NCI-H526 treated with DMSO at 0.1 percent for 48 hours (cell line): Measurements from ENCODE around the gene PNPLA1.

ENCODE experiments used
- DNase-seq: peaks from one replicate; lab custom pipeline; 2025; lab: John Stamatoyannopoulos, UW

Gene PNPLA1

DNA sequence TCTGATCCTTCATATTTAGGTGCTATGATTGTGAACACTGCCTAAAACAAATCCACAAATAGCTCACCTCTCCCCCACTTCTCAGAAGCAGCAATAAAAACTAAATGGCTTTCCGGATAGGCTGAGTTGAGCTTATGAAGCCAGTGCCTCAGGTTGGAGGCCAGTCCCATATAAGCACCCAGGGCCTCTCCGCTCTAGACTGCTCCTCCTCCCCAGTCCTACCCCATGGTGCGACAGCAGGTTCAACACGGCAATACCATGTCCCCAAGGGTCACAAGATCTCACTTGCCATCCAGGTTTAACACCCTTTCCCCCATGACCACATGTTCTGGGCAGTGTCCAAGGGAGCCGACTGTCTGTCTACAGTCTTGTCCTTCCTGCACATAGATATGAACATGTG, 46.1 kb downstream of the PNPLA1 start:
- no peak for DNase-seq

DNA sequence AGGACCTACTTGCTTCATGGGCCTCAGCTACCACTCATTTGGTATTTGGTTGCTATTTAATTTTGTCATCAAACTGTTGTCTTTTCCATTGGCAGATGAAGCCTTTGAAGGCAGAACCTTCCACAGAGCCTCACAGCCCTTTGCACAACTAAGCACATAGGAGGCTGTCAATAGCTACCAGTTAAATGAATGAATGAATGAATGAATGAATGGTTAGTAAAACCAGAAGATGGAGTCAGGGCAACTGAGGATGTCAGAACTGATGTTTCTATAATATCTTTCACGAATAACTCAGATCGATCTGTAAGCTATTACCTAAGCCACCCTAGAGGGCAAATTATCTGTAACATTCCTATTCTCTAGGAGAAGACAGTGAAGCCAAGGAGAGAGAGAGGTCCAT, 47.8 kb downstream of the PNPLA1 start:
- no peak for DNase-seq

DNA sequence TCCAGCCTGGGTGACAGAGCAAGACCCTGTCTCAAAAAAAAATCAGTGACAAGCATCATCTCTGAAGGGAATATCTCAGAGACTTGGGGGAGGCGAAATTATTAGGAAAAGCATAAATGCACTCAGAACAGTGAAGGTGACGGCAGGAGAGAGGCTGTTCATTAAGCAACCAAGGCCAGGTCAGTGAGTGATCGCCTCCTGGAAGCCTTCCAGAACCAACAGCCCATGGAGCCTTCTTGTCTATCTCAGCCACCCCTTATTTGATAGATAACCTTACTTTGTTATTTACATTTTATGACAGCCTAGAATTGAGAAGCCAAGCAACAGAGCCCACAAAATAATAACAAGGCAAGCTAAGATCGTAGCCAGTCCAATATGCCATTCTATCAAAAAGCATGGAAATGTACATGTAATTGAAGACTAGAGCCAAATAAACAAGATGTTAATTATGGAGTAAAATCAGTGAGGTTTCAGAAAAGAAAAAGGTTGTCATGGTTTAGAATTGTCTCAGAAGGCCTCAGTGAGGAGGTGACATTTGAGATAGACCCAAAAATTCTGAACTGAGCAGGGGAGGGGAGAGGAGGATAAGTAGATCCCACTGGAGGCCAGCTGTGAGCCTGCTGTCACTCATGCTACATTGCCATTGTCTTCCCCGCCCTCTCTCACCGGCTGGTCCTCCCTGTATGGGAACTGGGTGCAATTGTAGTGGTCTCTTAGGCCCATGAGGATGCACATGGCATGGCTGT, 49.0 kb downstream of the PNPLA1 start:
- DNase-seq: no peak

DNA sequence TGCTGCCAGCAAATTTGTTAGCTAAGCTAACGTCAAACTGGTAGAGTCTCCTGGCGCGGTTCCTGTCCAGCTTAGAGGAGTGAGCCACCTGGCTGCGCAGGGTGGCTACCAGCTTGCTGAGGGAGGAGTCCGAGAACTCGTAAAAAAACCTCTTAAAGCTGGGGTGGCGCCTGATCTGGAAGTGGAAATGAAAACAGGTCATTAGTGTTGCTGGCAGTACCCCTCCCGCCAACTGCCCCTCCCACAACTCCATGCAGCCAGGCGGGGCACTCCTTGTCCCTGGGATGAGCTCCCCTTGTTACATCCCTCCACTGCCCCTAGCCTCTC, 49.5 kb downstream of the PNPLA1 start:
- DNase-seq: peak; percentile 77

DNA sequence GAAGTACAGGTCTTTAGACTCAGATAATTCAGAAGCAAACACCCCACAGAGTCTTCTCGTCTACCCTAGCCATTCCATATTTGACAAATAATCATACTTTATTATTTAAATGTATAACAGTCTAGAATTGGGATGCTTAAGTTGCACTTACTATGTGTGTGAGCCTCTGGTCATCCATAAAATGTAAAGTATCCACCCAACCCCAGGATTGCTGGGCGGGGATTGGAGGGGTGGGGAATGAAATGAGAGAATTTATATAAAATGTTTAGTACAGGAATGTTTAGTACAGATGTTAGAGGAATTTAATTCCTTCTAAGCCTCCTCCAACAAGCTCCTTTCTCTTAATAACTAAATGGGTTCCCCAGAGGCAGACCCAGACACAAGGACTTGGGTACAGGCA, 50.0 kb downstream of the PNPLA1 start:
- no peak for DNase-seq

DNA sequence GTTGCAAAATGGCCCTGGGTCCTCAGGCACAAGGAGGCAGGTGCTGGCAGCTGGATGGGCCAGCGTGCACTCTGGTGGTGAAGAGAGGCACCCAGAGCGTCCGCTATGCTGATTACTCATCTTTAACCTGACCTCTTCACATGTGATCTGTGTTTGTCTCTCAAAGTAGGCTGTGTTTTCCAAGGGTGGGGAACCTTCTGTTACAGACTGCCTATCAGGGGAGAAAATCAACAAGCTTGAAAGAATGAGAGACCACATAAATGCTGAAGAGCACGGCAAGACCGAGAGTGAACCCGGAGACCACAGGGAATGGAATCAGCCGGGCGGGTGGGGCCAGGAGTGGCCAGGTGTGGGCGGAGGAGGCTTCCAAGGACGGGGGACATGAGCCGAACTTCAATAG, 50.6 kb downstream of the PNPLA1 start:
- DNase-seq: no peak

DNA sequence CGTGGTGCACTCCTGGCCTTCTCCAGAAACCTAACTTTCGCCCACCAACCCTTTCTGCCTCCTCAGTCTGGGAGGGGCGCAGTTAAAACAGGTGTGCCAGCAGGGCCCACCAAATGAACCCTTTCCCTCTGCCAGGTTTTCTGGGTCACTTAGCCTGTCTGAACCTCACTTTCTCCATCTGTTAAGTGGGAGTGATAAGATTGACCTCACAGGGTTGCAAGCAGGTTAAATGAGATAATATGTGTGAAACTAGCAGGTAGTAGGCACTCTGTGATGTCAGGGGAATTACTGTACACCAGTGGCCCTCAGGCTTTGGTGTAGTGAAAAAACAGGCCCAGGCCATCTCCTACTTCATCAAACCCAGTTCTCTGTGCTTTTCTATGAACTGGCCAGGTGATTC, 52.7 kb downstream of the PNPLA1 start:
- no peak for DNase-seq

DNA sequence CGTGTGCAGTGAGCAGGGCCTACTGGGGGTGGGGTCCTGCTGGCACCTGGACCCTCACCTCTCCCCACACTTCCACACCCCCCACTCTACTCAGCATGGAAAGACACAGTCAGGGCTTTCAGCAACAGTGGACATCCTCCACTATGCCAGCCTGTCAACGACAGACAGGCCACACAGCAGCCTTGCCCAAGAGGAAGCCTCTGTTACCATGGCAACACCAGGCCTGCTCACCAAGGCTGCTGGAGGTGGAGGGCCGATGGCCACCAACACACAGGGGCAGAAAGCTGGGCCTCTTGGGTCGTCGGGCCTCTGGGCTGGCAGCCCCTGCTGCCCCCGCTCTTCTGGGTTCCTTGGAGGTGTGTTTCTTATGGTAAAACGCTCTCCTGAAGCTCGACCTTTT, 53.2 kb downstream of the PNPLA1 start:
- no peak for DNase-seq

DNA sequence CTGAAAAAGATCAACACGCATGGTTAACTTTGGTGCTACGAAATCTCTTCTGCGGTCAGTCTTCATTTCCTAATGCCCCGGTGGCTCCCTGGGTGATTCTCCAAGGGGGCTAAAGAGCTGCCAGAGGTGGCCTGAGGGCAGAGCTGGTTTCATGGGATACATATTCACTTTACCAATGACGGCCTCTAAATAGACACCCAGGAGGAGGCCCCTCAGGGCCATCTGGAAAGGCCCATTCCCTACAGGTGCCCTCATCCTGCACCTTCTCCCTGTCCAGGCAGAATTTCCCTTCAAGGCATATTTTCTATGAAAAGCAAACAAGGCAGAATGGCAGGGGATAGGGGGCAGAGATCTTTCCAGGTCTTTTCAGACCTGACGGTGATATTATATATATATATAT, 54.3 kb downstream of the PNPLA1 start:
- DNase-seq: no peak

DNA sequence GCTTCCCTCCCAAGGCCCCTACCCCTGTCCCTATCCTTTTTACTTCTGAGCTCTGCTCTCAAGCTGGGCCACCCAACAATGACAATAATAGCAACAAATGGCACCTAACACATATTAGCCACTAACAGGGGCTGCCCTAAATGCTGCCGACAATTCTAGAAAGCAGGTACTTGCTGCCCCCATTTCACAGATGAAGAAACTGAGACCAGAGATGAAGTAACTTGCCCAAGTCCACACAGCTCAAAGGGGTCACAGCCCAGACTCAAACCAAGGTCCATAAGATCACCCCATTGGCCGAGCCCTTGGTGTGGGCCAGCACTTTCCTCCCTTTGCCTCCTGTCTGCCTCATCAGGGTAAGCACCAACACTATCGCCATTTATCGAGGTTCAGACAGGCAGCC, 54.9 kb downstream of the PNPLA1 start:
- DNase-seq: no peak

DNA sequence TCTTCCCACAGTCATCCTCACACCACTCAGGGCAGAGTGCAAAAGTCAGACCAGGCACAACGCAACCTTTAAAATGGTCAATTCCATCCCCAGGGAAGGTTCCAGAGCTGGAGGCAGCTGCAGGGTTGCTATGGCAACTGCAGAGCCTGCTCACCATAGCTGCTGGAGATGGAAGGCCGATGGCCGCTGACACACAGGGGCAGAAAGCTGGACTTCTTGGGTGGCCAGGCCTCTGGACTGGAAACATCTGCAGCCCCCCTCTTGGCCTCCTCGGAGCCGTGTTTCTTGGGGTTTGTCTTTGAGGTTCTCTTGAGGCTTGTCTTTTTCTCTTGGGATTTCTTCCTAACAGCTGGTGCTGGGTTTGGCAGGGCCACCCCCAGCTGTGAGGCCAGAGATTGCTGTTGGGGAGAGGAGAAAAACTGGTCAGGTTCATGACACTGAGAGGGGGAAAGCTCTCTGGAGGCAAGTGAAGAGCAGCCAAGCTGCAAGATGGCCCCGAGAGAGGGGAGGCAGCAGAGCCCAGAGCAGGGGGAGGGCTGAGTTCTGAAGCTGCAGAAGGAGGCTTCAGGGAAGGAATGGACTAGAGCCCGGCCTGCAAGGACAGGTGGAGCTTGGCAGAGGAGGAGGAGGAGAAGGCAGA, 56.6 kb downstream of the PNPLA1 start:
- no peak for DNase-seq

DNA sequence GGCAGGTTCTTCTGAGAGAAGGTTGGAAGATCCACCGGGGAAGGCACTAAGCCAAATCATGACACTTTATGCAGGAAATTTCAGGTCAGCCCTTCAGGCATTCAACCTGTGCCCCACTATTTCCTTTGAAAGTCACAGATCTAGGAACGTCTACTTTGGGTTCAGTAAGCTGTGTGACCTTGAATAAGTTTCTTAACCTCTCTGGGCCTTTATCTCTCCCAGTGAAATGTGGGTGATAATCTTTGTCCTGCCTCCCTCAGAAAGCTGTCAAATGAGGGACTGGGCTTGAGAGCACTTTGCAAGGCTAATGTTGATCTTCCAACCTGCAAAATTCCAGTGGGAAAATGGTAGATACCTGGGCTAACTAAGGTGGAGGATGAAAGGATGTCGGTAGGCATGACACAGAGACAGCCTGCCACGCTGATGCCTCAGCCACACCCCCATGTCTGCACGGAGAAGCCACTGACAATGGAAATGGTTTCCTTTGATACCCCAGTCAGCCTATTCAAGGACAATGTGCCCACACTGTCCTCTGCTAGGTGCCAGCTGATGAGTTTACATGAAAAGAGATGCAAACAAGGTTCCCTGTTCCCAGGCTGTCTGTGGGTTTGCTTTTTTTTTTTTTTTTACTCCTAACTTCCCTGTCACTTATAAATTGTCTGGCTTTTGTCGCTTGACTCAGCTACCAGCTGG, 57.5 kb downstream of the PNPLA1 start:
- peak; percentile 32 for DNase-seq

DNA sequence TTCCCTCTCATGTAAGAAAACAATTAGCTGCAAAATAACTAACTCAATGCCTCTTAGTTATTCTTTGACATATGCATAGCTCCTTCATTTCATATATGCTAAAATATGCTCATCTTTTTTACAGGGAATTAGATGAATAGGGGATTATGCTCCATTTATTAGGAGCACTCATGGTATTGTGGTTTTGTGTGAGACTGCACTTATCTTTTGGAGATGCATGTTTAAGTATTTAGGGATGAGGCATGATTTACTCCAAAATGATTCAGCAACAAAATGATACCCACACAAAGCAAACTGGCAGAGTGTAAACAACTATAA, 58.0 kb downstream of the PNPLA1 start:
- no peak for DNase-seq

DNA sequence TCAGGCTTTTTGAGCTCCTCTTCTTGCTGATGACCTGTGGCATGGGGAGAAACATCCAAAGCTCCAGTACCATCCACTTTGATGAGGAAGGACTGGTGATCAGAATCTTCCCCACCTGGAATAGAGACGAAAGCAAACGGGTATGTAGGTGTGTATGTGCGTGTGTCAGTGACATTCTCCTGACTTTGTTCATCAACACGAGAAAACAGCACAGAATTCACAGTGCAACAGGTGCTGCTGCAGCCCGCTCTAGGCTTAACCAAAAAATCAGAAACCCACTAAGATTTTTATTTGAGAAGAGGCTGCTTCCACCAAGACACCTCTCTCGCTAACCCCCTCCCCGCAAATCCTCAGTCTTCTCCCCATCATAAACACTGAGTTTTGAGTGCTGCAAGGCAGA, 58.7 kb downstream of the PNPLA1 start:
- DNase-seq: no peak

DNA sequence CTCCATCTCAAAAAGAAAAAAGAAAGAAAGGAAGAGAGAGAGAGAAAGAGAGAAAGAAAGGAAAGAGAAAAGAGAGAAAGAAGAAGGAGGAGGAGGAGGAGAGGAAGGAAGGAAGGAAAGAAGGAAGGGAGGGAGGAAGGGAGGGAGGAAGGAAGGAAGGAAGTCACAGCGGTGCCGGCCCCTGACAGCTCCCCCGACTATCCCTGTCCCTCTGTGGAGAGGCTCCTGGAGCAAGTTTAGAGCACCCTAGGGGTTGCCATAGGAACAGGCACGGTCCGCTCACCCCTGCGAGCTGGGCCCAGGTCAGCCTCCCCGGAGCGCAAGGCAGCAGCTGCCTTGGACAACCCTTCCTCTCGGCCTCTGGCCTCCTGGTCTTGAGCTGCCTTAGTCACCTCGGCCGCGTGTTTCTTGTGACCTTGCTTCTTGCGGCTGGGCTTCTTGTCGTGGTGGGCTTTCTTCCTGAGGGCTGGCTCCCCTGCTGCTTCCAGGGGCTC, 60.0 kb downstream of the PNPLA1 start:
- DNase-seq: peak; percentile 29

DNA sequence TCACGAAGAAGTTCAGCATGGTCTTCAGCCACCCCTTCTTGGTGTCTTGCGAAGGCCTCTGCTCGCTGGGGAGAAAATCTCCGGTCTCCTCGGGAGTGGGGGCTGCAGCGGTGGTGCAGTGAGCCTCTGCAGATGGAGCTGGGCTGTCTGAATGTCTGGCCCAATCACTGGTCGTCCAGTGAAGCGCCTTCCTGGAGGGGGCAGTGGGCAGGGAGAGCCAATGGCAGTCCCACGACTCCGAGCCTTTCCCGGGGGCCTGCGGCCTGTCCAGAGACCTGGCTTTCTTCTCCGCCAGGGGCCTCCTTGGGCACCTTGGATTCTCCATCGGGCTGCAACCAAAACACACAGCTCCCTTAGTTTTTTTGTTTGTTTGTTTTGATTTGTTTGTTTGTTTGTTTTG, 60.5 kb downstream of the PNPLA1 start:
- DNase-seq: no peak

DNA sequence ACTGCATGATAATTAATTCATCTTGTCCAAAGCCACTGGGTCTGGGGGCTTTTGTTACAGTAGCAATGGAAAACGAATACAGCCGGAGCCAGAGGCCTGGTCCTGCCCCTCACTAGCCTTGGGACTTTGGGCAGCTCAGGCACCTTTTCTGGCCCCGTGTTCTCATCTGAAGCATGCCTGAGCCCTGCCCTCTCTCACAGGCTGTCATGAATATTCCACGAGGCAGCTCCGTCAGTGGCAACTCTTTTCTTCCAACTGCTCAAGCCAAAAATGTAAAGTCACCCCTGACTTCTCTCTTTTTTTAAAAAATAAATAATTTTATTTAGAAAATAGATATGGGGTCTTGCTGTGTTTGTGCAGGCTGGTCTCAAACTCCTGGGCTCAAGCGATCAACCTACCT, 61.5 kb downstream of the PNPLA1 start:
- no peak for DNase-seq

DNA sequence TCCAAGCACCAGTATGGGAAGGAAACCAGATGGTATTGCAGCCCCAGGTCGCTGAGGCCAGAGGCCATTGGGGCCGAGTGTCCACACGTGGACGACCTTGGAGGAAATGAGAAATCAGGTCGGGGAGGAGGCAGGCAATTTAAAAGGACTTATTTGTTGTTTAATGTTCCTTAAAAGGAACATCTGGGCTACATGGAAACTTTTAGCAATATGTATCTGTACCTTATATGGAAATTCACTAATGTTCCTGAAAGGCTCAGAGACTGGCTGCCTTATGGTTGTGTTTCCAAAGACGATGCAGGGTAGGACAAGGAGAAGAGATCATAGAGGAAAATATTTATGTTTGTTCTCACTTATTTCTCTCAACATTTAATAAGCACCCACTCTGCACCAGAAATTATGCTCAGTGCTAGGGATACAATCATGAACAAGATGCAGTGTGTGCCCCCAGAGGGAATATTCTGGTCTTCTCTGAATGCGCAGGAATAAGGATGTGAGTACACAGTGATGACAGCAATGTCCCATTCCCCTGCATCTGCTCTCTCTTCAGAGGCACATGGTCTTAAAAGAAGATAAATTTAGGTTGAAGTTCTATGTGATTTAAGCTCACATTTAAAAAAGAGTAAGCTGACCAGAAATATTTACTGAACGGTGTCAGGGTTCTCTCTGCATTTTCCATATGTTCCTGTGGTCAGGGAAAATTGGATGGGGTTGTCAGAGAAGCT, 63.5 kb downstream of the PNPLA1 start:
- DNase-seq: no peak

DNA sequence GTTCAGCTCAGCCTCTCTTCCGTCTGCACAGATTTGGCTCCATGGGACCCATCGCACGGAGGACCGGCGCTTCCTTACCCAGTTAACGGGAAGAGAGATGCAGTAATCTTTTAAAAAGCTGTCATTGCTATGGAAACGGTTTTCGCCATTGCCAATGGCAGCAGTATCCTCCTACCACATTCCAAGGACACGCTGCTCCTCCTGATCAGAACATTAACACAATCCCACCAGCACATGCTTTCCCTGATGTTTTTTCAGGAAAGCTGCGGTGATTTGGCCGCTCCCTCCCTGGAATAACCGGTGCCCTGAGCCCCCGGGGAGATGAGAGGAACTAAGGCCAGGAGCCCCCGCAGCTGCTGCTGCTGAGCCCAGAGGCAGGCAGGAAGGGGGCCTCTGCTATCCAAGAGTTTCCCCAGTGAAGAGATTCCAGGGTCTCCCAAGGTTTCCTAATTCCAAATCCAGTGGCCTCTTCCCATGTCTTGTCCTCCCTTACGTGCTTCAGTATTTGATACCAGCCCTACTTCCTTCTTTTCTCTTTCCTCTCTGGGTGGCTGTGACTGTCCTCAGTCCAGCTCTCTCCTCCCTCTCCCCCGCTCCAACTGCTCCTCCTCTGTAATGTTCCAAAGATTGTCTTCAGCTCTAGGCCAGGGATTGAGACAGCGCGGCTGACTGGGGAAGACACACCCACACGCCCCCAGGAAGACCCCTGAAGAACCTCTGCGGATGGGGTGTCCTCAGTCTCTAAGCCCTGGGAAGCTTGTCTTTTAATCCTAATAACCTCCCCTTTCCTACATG, 64.3 kb downstream of the PNPLA1 start:
- no peak for DNase-seq

DNA sequence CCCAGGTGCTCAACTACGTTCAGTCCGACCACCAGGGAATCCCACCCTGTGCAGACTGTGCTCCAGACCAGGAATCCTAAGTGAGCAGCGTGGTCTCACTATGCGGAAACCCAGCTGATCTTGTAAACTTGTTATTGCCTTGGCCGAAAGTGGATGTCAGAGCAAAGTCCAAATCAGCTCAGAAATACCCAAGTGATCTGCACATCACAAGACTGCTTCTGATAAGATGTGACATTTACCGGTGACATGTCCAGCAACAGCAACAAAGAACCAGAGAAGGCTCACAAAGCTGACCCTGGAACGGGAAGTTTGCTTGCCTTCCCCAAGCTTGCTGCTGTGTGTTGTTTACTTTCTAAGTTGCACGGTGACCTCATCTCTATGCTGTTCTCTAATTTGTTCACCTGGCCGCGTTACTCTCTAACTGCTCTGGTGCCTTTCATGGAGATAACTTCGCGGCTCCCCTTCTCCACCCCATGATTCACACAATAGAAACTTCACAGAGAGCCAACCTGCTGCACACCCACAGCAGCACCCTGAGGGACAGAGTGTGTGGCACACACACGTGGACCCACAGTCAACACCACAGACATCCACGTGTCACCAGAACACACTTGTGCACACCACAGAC, 65.1 kb downstream of the PNPLA1 start:
- peak; percentile 20 for DNase-seq

DNA sequence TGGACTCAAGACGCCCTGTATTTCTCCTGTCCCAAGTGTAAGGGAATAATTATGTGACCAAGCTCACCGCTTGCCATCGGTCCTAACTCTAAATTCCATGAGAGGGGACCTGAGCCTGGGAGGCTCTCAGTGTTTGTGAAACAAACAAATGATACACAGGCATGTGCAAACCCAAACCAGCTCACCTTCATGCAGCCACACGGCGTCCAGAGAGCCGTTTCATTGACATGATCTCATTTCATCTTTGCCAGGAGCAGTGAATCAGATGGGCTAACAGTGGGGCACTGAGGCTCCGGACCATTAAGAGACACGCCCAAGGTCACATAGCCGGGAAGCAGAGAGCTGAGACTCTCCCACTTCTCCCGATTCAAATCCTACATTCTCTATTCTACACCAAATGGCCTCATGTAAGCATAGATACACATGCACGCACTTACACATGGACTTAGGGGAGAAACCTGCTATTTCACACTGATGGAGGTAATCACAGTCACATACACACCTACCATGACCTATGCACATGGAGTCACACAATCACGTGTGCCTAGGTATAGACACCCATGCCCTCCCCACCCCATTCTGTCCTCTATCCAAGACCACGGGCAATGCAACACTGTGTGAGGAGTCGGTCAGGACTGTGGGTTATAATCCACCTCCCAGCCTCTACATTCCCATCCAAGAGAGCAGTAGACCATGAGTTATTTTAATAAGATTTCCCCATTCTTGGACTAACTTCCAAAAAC, 65.8 kb downstream of the PNPLA1 start:
- DNase-seq: no peak
